Measurements from ENCODE around the gene RPL4. TPM values are rescaled to one million over a fixed set of nuclear protein-coding genes. Genes with fewer than 3 reads are reported as not detected.
"Not testable (repeated sequence)": the region's sequence is repeated elsewhere in the genome, so short reads cannot be mapped to it uniquely, and the experiment has no call there.

The RPL4 gene
- total and polyA plus RNA-seq, 9 of the 15 experiments (the other 6 are each of a cell fraction or from before 2014, with no cell fraction given) = 2,055 to 7,760 (median 5,069) TPM

DNA sequence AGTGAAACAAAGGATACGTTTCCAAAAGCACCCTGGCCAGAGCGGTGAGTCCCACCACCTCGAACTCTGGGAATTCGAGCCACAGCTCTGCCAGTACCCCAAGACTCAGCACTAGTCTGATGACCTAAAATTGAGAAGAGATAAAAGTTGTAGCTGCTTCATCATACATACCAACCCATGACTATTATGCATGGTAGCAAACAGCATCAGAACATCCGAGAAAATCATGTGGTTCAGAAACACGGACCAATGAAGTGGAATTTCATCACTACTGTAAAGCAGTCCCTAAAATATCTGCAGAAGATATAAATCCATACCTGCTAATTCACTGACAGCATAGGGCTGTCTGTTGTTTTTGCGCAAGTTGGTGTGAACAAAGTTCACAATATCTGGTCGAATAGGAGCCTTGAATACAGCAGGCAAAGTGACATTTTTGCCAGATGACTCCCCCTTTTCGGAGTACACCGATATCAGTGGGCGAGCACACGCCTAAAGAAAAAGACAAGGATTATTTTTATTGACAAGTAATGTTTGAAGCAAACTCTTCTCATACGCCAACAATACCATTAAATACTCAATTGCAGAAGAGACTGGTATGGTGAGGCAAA, 1.5 kb downstream of the RPL4 start:
- WGBS (ENCODE audit: insufficient coverage, low coverage, missing lambda C conversion rate) = 0% methylated on average over 13 of the region's 13 CpGs
- Histone ChIP-seq H3K79me2 (ENCODE audit: control insufficient read depth, insufficient read depth, low read length) (peaks cover 82% of the 10 kb centered on the region), H3K4me2 (ENCODE audit: insufficient read depth, low read length) (peak overlapping the region; percentile 97), H3K4me1 (replicated peaks in 1 of 2; ENCODE audit: control insufficient read depth in 2 of 2, insufficient read depth in 2 of 2, low read length in 2 of 2) (peaks cover 12 to 16% of the 10 kb centered on the region in 2 experiments), H3K4me3 (peak overlapping the region; percentile 71), H4K20me1 (replicated peaks; ENCODE audit: control insufficient read depth, insufficient read depth, low read length) (peaks cover 36% of the 10 kb centered on the region), H3K9ac (ENCODE audit: insufficient read depth in 1 of 2, low read depth in 2 of 2, low read length in 2 of 2) (peak overlapping the region; percentile 89 to 98), H3K27ac (ENCODE audit: extremely low read depth, low read depth, low read length) (peak overlapping the region; percentile 97), H3K36me3 (ENCODE audit: control insufficient read depth, insufficient read depth, low read length) (peaks cover 60% of the 10 kb centered on the region)
- TF ChIP-seq CEBPB (tag; IDR thresholded peaks at IDR 0.05) = 0 out of 2 replicates have a peak, but pooled peaks have one; percentile 17
- TF ChIP-seq POLR2G (IDR thresholded peaks at IDR 0.05; ENCODE audit: low read depth, low read length) = 0 out of 2 replicates have a peak, but pooled peaks have one; percentile 35
- TF ChIP-seq TEAD4 (IDR thresholded peaks at IDR 0.05; ENCODE audit: low read length) = 0 out of 2 replicates have a peak, but pooled peaks have one; percentile 8
- H3K9me1 ChIP-seq (ENCODE audit: control insufficient read depth, insufficient read depth, low read length); ATAC-seq; DNase-seq (ENCODE audit: extremely low read depth in 1 of 4, low spot score in 3 of 4); BruUV-seq (replicated peaks); FAIRE-seq; H3K27me3 ChIP-seq (ENCODE audit: control insufficient read depth in 2 of 2, insufficient read depth in 2 of 2, low read length in 2 of 2); intact Hi-C loops (cut with micrococcal nuclease); in situ Hi-C loops (cut with MboI); H3K9me3 ChIP-seq (replicated peaks; ENCODE audit: control insufficient read depth, insufficient read depth, low read depth, low read length); CTCF ChIA-PET (ENCODE audit: low intra/inter-chr PET ratio); H2AFZ ChIP-seq (ENCODE audit: low read depth, low read length); TF ChIP-seq TEAD4 (CRISPR knock-in tag; IDR thresholded peaks at IDR 0.05; ENCODE audit: borderline replicate concordance): not testable (repeated sequence)
- TF ChIP-seq RBFOX2 (IDR thresholded peaks at IDR 0.05; ENCODE audit: low read depth, low read length) = peak; percentile 47
- TF ChIP-seq SIN3A (IDR thresholded peaks at IDR 0.05; ENCODE audit: borderline replicate concordance in 2 of 2, control insufficient read depth in 1 of 2, low read depth in 2 of 2, low read length in 2 of 2) = 0 out of 4 replicates have a peak, but pooled peaks of 1 of the 2 experiments have one; percentile 28
- 0 out of 2 replicates have a peak, but pooled peaks have one; percentile 8 for TF ChIP-seq HNRNPL (IDR thresholded peaks at IDR 0.05; ENCODE audit: low read depth, low read length)
- POLR2A ChIA-PET = interaction anchor here (1.2 to 2.4 kb wide), 2 partner anchors 11 to 12 kb away, joined by 3 to 8 read pairs; no protein-coding TSS in a partner anchor
